B cell (primary cell): ENCODE measurements around the gene TP53I3. TPM values are rescaled to one million over a fixed set of nuclear protein-coding genes. Genes with fewer than 3 reads are reported as not detected.

ENCODE experiments used
- ATAC-seq: fragments of 200-7000 bp; cut with Tn5 transposase; one replicate; pipeline ENCODE4 v1.10.0; 2021; ENCODE audit warnings: low read depth, mild to moderate bottlenecking, moderate number of reproducible peaks, moderate library complexity
- CTCF ChIA-PET: fragments of 350-600 bp; sonication (Branson Sonifier 250); formaldehyde crosslinking; loops from one replicate; lab custom pipeline; 2021; ENCODE audit warnings: antibody characterized with exemption, inconsistent platforms; lab: Charles Lee
- POLR2A ChIA-PET: fragments of 350-600 bp; sonication (Branson Sonifier 250); formaldehyde crosslinking; loops from one replicate; lab custom pipeline; 2021; ENCODE audit warnings: antibody characterized with exemption; lab: Charles Lee
- DNase-seq: peaks from one replicate; pipeline ENCODE4 v3.0.0; 2013
- H2AFZ ChIP-seq: 2 replicates; pipeline ENCODE4 v1.6.1; 2012; ENCODE audit warnings: mild to moderate bottlenecking, low read depth, low read length; ENCODE audit not compliant: insufficient read depth, poor library complexity, severe bottlenecking
- H3K27ac ChIP-seq, 2 donors: 1 replicate in 1 of 2; 2 replicates in 1 of 2; pipeline ENCODE4 v1.5.1; 2012 to 2013; ENCODE audit warnings: low read length in 2 of 2, mild to moderate bottlenecking in 2 of 2, moderate library complexity in 1 of 2
- H3K27me3 ChIP-seq, 4 experiments: fragments of 200-600 bp in 1 of 4; sonication (generic) in 1 of 4; replicated peaks in 1 of 4; 1 replicate in 2 of 4; 2 replicates in 2 of 4; pipeline versions ENCODE4 v1.6.1 to v1.7.0; 2013 to 2016; ENCODE audit warnings: low read length in 3 of 4, mild to moderate bottlenecking in 2 of 4, mixed read lengths in 1 of 4, moderate library complexity in 1 of 4; ENCODE audit not compliant: insufficient read depth in 4 of 4, control insufficient read depth in 3 of 4; ENCODE audit errors: control extremely low read depth in 1 of 4
- H3K36me3 ChIP-seq, 2 experiments: replicated peaks in 1 of 2; 1 replicate in 1 of 2; 2 replicates in 1 of 2; pipeline versions ENCODE4 v1.6.1 to v1.7.1; 2013; ENCODE audit warnings: low read length in 1 of 2; ENCODE audit not compliant: insufficient read depth in 2 of 2, control insufficient read depth in 1 of 2; ENCODE audit errors: control extremely low read depth in 1 of 2, extremely low read depth in 1 of 2
- H3K4me1 ChIP-seq, 2 donors: fragments of 200-600 bp in 1 of 2; sonication (generic) in 1 of 2; 1 replicate in 1 of 2; 2 replicates in 1 of 2; pipeline versions ENCODE4 v1.5.1 to v1.6.1; 2013 to 2017; ENCODE audit warnings: low read length in 2 of 2; ENCODE audit not compliant: control insufficient read depth in 2 of 2, insufficient read depth in 2 of 2
- H3K4me2 ChIP-seq: replicated peaks from 2 replicates; pipeline ENCODE3; 2012; ENCODE audit warnings: mild to moderate bottlenecking, low read depth, low read length; ENCODE audit not compliant: poor library complexity, severe bottlenecking
- H3K4me3 ChIP-seq, 5 experiments: fragments of 200-600 bp in 1 of 5; sonication (generic) in 1 of 5; 1 replicate in 3 of 5; 2 replicates in 2 of 5; pipeline versions ENCODE4 v1.5.1 to v1.7.0; 2011 to 2016; ENCODE audit warnings: low read length in 4 of 5, mild to moderate bottlenecking in 4 of 5, low read depth in 2 of 5, control low read depth in 1 of 5, moderate library complexity in 1 of 5; ENCODE audit not compliant: insufficient read depth in 1 of 5; ENCODE audit errors: control extremely low read depth in 1 of 5, extremely low read depth in 1 of 5
- H3K79me2 ChIP-seq: fragments of 200-600 bp; sonication (generic); one replicate; pipeline ENCODE4 v1.6.0; 2016; ENCODE audit warnings: low read length; ENCODE audit not compliant: control insufficient read depth, insufficient read depth
- H3K9ac ChIP-seq: fragments of 200-600 bp; sonication (generic); 2 replicates; pipeline ENCODE4 v1.6.1; 2017; ENCODE audit warnings: mild to moderate bottlenecking, low read length, moderate library complexity
- H3K9me3 ChIP-seq, 3 donors: one replicate each; pipeline versions ENCODE4 v1.6.1 to v1.7.1; 2013; ENCODE audit warnings: low read length in 2 of 3; ENCODE audit not compliant: control insufficient read depth in 2 of 3, insufficient read depth in 1 of 3; ENCODE audit errors: control extremely low read depth in 1 of 3
- H4K20me1 ChIP-seq: 2 replicates; pipeline ENCODE4 v1.6.0; 2012; ENCODE audit warnings: mild to moderate bottlenecking, low read length; ENCODE audit not compliant: insufficient read depth, control insufficient read depth, poor library complexity, severe bottlenecking
- H3K27ac Mint-ChIP-seq: one replicate; pipeline ENCODE4 v1.8.0; 2021; ENCODE audit warnings: mixed read lengths
- H3K27me3 Mint-ChIP-seq: one replicate; pipeline ENCODE4 v1.8.0; 2021; ENCODE audit warnings: mixed read lengths
- H3K4me1 Mint-ChIP-seq: one replicate; pipeline ENCODE4 v1.8.0; 2021; ENCODE audit warnings: mixed read lengths
- H3K4me3 Mint-ChIP-seq: one replicate; pipeline ENCODE4 v1.8.0; 2021; ENCODE audit warnings: mixed read lengths
- H3K9me3 Mint-ChIP-seq: one replicate; pipeline ENCODE4 v1.8.0; 2022; ENCODE audit warnings: mixed read lengths; ENCODE audit not compliant: insufficient read depth
- CTCF ChIP-seq: fragments of 200-600 bp; IDR thresholded peaks from one replicate; pipeline ENCODE4 v1.8.0; 2022; ENCODE audit warnings: antibody characterized with exemption, mild to moderate bottlenecking
- EZH2 ChIP-seq: IDR thresholded peaks from 2 replicates; pipeline ENCODE4 v1.6.1; 2012; ENCODE audit warnings: borderline replicate concordance, low read depth, mild to moderate bottlenecking, moderate library complexity, low read length; ENCODE audit not compliant: insufficient read depth, poor library complexity, severe bottlenecking
- WGBS: methylation state at CpG from one replicate; pipeline ENCODE4 v1.1.5; 2013; ENCODE audit warnings: missing lambda C conversion rate; ENCODE audit not compliant: insufficient coverage; 5-methylcytosine and 5-hydroxymethylcytosine counted together
- intact Hi-C: fragments of 100-400 bp; cut with micrococcal nuclease; formaldehyde crosslinking; loops from one replicate; pipeline ENCODE4 v1.10.0; 2022
- polyA plus RNA-seq: library from polyadenylated mRNA; depleted of rRNA; stranded (reverse); fragments of >200 nt; gene quantifications from 2 replicates; pipeline ENCODE4 v1.2.3, GENCODE V29; 2012
- total RNA-seq, 2 donors: library from RNA; stranded (reverse); fragments of 120-200 nt in 1 of 2; gene quantifications; 1 replicate in 1 of 2; 2 replicates in 1 of 2; pipeline versions ENCODE4 v1.2.3 to v1.2.4, GENCODE V29; 2013 to 2022

Gene TP53I3
- total and polyA plus RNA-seq, 2 donors (not counting 1 experiment from before 2014, with no cell fraction given) = 3.9 to 7.3 TPM

- no peak overlapping the region for H3K4me3 ChIP-seq
- H3K27ac ChIP-seq = no peak overlapping the region
- H3K4me1 ChIP-seq = no peaks in the 10 kb centered on the region
- no peaks in the 10 kb centered on the region for H3K27me3 Mint-ChIP-seq
- DNase-seq (no peak), ATAC-seq (no peak)
- no peak overlapping the region for H2AFZ ChIP-seq
- TF ChIP-seq EZH2 (no peak), CTCF (no peak)
- POLR2A ChIA-PET = no interaction called here
- H3K4me1 Mint-ChIP-seq = no peaks in the 10 kb centered on the region
- no peak overlapping the region for H3K27ac Mint-ChIP-seq
- no peaks in the 10 kb centered on the region for H3K27me3 ChIP-seq
- H3K36me3 ChIP-seq = no peaks in the 10 kb centered on the region
- peaks cover 3% of the 10 kb centered on the region for H3K9me3 Mint-ChIP-seq
- H3K79me2 ChIP-seq = peaks cover 9% of the 10 kb centered on the region
- H3K9ac ChIP-seq = no peak overlapping the region
- 100% methylated on average over 1 of the region's 3 CpGs for WGBS
- no peak overlapping the region for H3K4me3 Mint-ChIP-seq
- no peaks in the 10 kb centered on the region for H4K20me1 ChIP-seq
- peaks cover 0 to 8% (median 1%) of the 10 kb centered on the region in 3 donors for H3K9me3 ChIP-seq
- intact Hi-C loops = no loop called here
- H3K4me2 ChIP-seq = no peak overlapping the region
- CTCF ChIA-PET = interaction anchor here (0.6 to 0.7 kb wide), 2 partner anchors 19 to 70 kb away, joined by 3 to 6 read pairs; no protein-coding TSS in a partner anchor
These were observed 47.9 kb upstream of the TP53I3 start for GRCh38 chr2:24132543-24132942.

GRCh38 chr2:24125956-24126355 lies 41.3 kb upstream of the TP53I3 start:
- H3K9me3 ChIP-seq = no peaks in the 10 kb centered on the region
- no peaks in the 10 kb centered on the region for H3K9me3 Mint-ChIP-seq
- POLR2A ChIA-PET = no interaction called here
- no peaks in the 10 kb centered on the region for H3K79me2 ChIP-seq
- no peak overlapping the region for H3K9ac ChIP-seq
- no peak for TF ChIP-seq EZH2
- no peak for TF ChIP-seq CTCF
- H3K27me3 Mint-ChIP-seq = no peaks in the 10 kb centered on the region
- WGBS = no CpG with 5 or more reads among the region's 1 CpG
- no peak overlapping the region for H3K27ac Mint-ChIP-seq
- CTCF ChIA-PET = interaction anchor here (2.6 kb wide), 1 partner anchor 42 kb away, joined by 23 read pairs; the partner anchor contains the start of gene TP53I3
- no peak overlapping the region for H3K27ac ChIP-seq
- no peak overlapping the region for H2AFZ ChIP-seq
- intact Hi-C loops = no loop called here
- H3K4me2 ChIP-seq = no peak overlapping the region
- H3K4me3 Mint-ChIP-seq = no peak overlapping the region
- no peak for DNase-seq
- H3K4me1 ChIP-seq = peaks cover 5 to 18% of the 10 kb centered on the region in 2 donors
- H3K4me1 Mint-ChIP-seq = peaks cover 20% of the 10 kb centered on the region
- no peaks in the 10 kb centered on the region for H3K27me3 ChIP-seq
- no peaks in the 10 kb centered on the region for H3K36me3 ChIP-seq
- H4K20me1 ChIP-seq = no peaks in the 10 kb centered on the region
- no peak for ATAC-seq
- no peak overlapping the region for H3K4me3 ChIP-seq
